Measurements from ENCODE around the gene SPIRE1. TPM values are rescaled to one million over a fixed set of nuclear protein-coding genes. Genes with fewer than 3 reads are reported as not detected.
A peak's percentile ranks its signal among the peaks of the same experiment; 100 is the strongest.
"Not testable (repeated sequence)": the region's sequence is repeated elsewhere in the genome, so short reads cannot be mapped to it uniquely, and the experiment has no call there.

Gene SPIRE1
- polyA plus RNA-seq, 6 donors from 2014 or later: not detected

DNA sequence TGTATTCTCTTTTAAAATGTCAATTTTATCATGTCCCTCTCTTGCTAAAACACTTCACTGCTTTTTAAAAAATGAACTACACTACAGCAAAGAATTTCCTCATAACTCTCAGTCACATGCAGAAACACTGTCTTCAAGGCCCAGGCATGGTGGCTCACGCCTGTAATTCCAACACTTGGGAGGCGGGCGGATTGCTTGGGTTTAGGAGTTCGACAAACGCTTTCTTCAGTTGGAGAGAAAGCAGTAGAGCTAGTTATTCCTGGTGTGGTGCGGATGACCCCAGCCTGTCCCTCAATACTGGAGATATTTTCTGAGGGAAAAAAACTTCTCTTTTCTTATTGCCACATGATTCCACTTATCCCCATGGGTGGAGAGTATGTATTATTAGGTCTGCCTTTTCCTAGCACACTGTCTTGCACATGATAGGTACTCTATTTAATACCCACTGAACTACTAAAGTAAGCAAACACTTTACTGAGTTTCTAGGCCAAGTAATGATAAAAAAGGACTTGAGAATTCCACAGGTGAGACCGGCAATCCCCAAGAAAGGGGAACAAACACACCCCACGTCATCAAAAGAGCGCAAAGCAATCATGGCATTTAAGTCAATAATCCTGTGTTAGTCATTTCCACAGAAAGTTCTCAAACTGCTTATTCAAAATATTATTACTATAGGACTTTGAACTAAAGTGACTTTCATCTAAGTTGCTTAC is 77.1 kb downstream of the SPIRE1 start:
- Mint-ChIP-seq H3K4me3 (no peak overlapping the region), H3K4me1 (no peaks in the 10 kb centered on the region), H3K27ac (peak overlapping the region in 1 of 6 donors; percentile 62), H3K36me3 (no peaks in the 10 kb centered on the region), H3K27me3 (no peaks in the 10 kb centered on the region), H3K9me3 (peaks cover 0 to 8% (median 4%) of the 10 kb centered on the region in 7 donors)
- ATAC-seq (ENCODE audit: low read depth in 2 of 2) (no peak), DNase-seq (no peak)

DNA sequence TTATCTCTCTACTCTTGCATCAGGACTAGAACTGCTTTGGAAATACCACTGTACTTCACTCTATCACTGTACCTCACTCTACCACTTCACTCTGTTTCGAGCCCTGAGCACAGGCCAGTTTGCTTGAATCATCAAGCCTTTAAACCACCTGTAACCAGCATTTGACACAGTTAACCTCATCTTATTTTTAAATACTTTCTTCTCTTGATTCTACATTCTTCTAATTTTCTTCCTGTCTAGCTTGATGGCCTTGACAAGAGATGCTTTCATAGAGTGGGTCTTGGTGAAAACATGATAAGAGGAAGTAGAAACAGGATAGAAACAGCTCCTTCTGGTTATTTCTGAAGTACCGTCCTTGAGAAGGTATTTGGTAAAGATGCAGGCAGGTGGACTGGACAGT is 78.1 kb downstream of the SPIRE1 start:
- no peaks in the 10 kb centered on the region for H3K27me3 Mint-ChIP-seq
- no peak for ATAC-seq (ENCODE audit: low read depth in 2 of 2)

DNA sequence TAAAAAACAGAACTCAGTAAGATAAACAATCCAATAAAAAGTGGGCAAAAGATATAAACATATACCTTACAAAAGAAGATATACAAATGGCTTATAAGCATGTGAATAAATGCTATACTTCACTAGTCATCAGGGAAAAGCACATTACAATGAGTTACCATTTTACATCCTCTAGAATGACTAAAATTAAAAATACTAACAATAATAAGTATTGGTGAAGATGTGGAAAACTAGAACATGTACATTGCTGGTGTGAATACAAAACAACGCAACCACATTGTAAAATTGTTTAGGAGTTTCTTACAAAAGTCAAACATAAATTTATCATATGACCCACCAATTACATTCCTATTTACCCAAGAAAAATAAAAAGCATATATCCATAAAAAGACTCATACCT is 80.1 kb downstream of the SPIRE1 start:
- Mint-ChIP-seq H3K36me3 (no peaks in the 10 kb centered on the region), H3K27me3 (peaks cover 0 to under 1% (median 0%) of the 10 kb centered on the region in 3 donors), H3K9me3 (peaks cover 0 to 8% (median 4%) of the 10 kb centered on the region in 7 donors), H3K27ac (no peak overlapping the region), H3K4me1 (no peaks in the 10 kb centered on the region), H3K4me3 (no peak overlapping the region)
- ATAC-seq (ENCODE audit: low read depth in 2 of 2) (no peak), DNase-seq (no peak)

More for the DNA sequence above, 78.1 kb downstream of the SPIRE1 start:
- H3K4me3 Mint-ChIP-seq: no peak overlapping the region
- no peak overlapping the region for H3K27ac Mint-ChIP-seq
- H3K9me3 Mint-ChIP-seq: peaks cover 0 to 8% (median 4%) of the 10 kb centered on the region in 7 donors
- H3K4me1 Mint-ChIP-seq: no peaks in the 10 kb centered on the region
- no peaks in the 10 kb centered on the region for H3K36me3 Mint-ChIP-seq
- no peak for DNase-seq

DNA sequence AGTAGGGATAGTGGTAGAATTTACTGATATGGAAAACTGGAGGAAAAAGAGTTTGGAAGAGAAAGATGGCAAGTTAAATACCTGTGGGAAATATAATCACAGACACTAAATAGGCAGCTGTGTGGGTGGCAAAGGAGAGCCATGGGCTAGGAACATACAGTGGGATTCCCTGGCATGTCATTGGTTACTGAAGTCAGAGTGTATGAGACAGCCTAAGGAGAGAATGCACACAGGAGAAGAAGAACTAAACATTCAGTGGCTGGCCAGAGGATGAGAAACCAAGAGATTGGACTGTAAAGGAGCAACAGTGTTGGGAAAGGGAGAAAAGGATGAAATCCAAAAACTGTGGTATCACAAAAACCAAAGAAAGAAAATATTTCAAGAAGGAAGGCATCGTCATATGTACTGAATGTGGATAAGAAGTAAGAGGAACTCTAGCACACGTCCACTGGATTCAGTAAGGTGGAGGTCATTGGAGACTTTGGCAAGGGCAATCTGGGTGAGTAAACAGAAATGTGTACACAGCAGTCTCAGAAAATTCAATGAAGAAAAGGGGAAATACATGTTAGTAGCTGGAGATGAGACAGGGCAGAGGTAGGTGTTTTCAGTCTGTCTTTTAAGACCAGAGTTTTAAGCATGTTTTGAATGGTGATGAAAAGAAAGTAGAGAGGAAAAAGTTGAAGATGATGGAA is 83.3 kb downstream of the SPIRE1 start:
- no peak for DNase-seq
- ATAC-seq (ENCODE audit: low read depth in 2 of 2): no peak
- Mint-ChIP-seq H3K9me3 (peaks cover 0 to 8% (median 4%) of the 10 kb centered on the region in 7 donors), H3K36me3 (no peaks in the 10 kb centered on the region), H3K4me3 (no peak overlapping the region), H3K27ac (no peak overlapping the region), H3K27me3 (peaks cover 3 to 16% (median 6%) of the 10 kb centered on the region in 3 donors), H3K4me1 (no peaks in the 10 kb centered on the region)

DNA sequence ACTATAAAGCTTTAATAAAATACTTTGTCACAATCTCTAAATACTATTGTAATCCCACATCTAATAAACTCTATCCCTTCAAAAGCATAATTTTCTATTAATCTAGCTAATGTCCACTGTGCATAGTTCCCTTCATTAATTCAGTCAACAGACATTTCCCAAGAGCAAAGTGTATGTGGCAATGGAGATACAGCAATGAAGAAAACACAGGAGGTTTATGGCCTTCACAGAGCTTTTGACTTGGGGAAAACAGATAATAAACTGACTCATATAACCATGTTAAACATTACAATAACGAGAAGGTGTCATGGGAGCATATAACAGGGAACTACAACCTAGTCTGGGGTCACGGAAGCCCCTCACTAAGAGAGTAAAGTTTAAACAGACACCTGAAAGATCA is 86.3 kb downstream of the SPIRE1 start:
- ATAC-seq (ENCODE audit: low read depth in 2 of 2): no peak
- no peaks in the 10 kb centered on the region for H3K4me1 Mint-ChIP-seq
- DNase-seq: no peak
- H3K27ac Mint-ChIP-seq: no peak overlapping the region
- no peaks in the 10 kb centered on the region for H3K36me3 Mint-ChIP-seq
- H3K4me3 Mint-ChIP-seq: no peak overlapping the region
- peaks cover 3 to 17% (median 6%) of the 10 kb centered on the region in 3 donors for H3K27me3 Mint-ChIP-seq
- H3K9me3 Mint-ChIP-seq: peaks cover 0 to 2% (median 0%) of the 10 kb centered on the region in 7 donors

DNA sequence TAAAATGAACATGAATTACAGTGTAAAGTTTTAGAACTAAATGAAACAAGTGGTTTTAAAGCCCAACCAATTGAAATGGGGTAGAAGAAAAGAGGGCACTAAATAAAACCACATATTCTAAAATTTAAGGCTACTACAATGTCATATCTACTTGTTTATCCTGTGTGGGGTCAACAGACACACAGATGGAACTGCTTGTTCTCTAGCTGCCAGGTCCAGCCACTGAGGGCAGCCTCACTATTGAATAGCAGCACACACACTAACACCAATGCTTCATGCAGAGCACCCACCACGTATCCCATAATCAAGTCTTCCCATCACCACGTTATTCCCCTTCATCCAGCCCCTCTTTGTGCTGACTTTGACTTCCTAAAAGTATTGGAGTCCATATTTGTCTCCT is 88.1 kb downstream of the SPIRE1 start:
- DNase-seq (no peak), ATAC-seq (ENCODE audit: low read depth in 2 of 2) (no peak)
- Mint-ChIP-seq H3K9me3 (peaks cover 0 to under 1% (median 0%) of the 10 kb centered on the region in 7 donors), H3K4me3 (no peak overlapping the region), H3K4me1 (no peaks in the 10 kb centered on the region), H3K27me3 (peaks cover 3 to 17% (median 6%) of the 10 kb centered on the region in 3 donors), H3K36me3 (no peaks in the 10 kb centered on the region), H3K27ac (no peak overlapping the region)

DNA sequence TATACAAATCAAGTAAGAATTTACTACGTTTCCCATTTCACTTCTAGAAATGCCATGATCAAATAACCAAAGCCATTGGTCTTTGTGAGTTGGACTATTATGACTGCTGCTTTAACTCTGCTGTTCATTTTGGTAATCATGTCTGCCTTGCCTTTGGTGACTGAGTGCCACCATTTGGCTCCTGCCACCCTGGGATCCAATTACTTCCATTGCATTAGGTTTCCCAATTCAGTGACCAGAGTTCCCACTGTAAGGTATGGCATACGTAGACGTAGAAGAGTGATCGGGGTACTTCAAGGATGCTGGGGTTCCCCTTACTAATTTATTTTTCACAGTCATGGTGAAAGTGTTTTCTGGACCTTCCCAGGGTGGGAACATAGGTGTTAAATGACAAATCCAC is 90.1 kb downstream of the SPIRE1 start:
- Mint-ChIP-seq H3K27ac (no peak overlapping the region), H3K36me3 (no peaks in the 10 kb centered on the region), H3K4me3 (no peak overlapping the region), H3K9me3 (peaks cover 0 to 1% (median 0%) of the 10 kb centered on the region in 7 donors), H3K27me3 (peaks cover 10 to 17% (median 15%) of the 10 kb centered on the region in 3 donors), H3K4me1 (no peaks in the 10 kb centered on the region)
- ATAC-seq (ENCODE audit: low read depth in 2 of 2): no peak
- DNase-seq: no peak

DNA sequence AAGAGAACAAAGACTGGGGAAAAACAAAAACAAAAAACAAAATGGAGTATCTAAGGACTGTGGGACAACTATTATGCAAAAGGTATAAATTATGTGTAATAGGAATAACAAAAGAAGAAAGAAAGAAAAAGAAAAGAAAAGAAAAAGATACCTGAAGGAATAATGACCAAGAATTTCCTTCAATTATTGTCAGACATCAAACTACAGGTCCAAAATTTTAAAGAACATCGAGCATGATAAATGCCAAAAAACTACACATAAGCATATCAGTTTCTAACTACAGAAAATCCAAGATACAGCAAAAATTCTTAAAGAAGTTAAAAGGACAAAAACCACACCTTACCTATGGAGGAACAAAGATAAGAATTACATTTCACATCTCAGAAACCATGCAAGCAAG is 93.0 kb downstream of the SPIRE1 start:
- DNase-seq: no peak
- H3K27ac Mint-ChIP-seq: no peak overlapping the region
- H3K4me1 Mint-ChIP-seq: no peaks in the 10 kb centered on the region
- peaks cover 0 to 5% (median 0%) of the 10 kb centered on the region in 7 donors for H3K9me3 Mint-ChIP-seq
- no peaks in the 10 kb centered on the region for H3K36me3 Mint-ChIP-seq
- ATAC-seq (ENCODE audit: low read depth in 2 of 2): no peak
- peaks cover 3 to 9% (median 8%) of the 10 kb centered on the region in 3 donors for H3K27me3 Mint-ChIP-seq
- no peak overlapping the region for H3K4me3 Mint-ChIP-seq

DNA sequence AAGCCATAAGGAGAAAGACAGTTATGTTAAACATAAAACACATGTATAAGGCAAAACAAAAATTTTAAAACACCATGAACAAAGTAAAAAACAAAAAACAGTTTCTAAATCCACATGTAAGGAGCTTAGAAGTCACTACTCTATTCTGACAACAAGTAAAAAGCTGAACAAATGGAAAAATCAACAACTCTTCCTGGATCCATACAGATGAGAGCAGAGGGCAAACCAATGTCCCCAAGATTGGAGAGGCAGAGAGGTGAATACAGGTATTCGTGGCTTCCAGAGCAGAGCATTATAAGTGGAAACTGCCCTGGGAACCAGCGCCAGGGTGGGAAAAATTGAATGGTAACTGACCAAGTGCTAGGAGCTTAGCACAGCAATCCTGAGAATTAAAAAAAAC is 93.5 kb downstream of the SPIRE1 start:
- H3K27me3 Mint-ChIP-seq: peaks cover 0 to 9% (median 8%) of the 10 kb centered on the region in 3 donors
- H3K4me3 Mint-ChIP-seq: no peak overlapping the region
- no peaks in the 10 kb centered on the region for H3K36me3 Mint-ChIP-seq
- H3K27ac Mint-ChIP-seq: no peak overlapping the region
- ATAC-seq (ENCODE audit: low read depth in 2 of 2) (no peak), DNase-seq (no peak)
- peaks cover 0 to 8% (median 2%) of the 10 kb centered on the region in 7 donors for H3K9me3 Mint-ChIP-seq
- no peaks in the 10 kb centered on the region for H3K4me1 Mint-ChIP-seq

DNA sequence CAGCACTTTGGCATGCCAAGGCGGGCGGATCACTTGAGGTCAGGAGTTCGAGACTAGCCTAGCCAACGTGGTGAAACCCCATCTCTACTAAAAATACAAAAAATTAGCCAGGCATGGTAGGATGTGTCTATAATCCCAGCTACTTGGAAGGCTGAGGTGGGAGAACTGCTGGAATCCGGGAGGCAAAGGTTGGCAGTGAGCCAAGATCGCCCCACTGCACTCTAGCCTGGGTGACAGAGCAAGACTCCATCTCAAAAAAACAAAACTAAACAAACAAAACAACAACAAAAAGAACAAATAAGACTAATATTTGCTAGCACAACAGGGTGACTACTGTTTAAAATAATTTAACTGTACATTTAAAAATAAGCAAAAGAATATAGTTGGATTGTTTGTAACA is 97.3 kb downstream of the SPIRE1 start:
- not testable (repeated sequence) for H3K4me3 Mint-ChIP-seq

DNA sequence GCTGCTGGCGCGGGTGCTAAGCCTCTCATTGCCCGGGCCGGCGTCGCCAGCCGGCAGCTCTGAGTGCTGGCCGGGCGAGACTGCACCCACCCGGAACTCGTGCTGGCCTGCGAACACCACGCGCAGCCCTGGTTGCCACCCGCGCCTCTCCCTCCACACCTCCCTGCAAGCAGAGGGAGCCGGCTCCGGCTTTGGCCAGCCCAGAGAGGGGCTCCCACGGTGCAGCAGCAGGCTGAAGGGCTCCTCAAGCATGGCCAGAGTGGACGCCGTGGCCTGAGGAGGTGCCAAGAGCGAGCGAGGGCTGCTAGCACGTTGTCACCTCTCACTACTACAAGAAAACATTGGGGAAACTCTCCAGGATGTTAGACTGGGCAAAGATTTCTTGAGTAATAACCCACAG is 98.6 kb downstream of the SPIRE1 start:
- H3K4me3 Mint-ChIP-seq: no peak overlapping the region
- H3K4me1 Mint-ChIP-seq: no peaks in the 10 kb centered on the region
- H3K27me3 Mint-ChIP-seq: peaks cover 0 to 11% (median 5%) of the 10 kb centered on the region in 3 donors
- H3K27ac Mint-ChIP-seq: no peak overlapping the region
- peaks cover 0 to 26% (median 18%) of the 10 kb centered on the region in 7 donors for H3K9me3 Mint-ChIP-seq
- ATAC-seq (ENCODE audit: low read depth in 2 of 2) (no peak), DNase-seq (no peak)
- H3K36me3 Mint-ChIP-seq: peaks cover 0 to 9% of the 10 kb centered on the region in 2 donors

More for the DNA sequence above, 97.3 kb downstream of the SPIRE1 start:
- not testable (repeated sequence) for DNase-seq; H3K27me3 Mint-ChIP-seq; H3K27ac Mint-ChIP-seq; H3K4me1 Mint-ChIP-seq; ATAC-seq (ENCODE audit: low read depth in 2 of 2); H3K36me3 Mint-ChIP-seq
- peaks cover 0 to 19% (median 12%) of the 10 kb centered on the region in 7 donors for H3K9me3 Mint-ChIP-seq

DNA sequence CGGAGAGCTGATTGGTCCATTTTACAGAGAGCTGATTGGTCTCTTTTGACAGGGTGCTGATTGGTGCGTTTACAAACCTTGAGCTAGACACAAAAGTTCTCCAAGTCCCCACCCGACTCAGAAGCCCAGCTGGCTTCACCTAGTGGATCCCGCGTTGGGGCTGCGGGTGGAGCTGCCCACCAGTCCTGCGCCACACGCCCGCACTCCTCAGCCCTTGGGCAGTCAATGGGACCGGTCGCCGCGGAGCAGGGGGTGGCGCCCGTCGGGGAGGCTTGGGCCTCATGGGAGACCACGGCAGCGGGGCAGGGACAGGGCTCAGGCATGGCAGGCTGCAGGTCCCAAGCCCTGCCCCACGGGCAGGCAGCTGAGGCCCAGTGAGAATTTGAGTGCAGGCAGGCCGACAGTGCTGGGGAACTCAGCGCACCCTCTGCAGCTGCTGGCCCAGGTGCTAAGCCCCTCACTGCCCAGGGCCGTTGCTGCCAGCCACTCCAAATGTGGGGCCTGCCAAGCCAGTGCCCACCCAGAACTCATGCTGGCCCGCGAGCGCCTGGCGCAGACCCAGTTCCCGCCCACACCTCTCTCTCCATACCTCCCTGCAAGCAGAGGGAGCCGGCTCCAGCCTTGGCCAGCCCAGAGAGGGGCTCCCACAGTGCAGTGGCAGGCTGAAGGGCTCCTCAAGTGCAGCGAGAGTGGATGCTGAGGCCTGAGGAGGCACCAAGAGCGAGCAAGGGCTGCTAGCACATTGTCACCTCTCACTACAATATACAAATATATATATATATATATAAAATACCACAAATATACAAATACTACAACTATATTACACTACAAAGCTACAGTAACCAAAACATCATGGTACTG is 100.7 kb downstream of the SPIRE1 start:
- DNase-seq: no peak
- H3K4me3 Mint-ChIP-seq: no peak overlapping the region
- no peak overlapping the region for H3K27ac Mint-ChIP-seq

DNA sequence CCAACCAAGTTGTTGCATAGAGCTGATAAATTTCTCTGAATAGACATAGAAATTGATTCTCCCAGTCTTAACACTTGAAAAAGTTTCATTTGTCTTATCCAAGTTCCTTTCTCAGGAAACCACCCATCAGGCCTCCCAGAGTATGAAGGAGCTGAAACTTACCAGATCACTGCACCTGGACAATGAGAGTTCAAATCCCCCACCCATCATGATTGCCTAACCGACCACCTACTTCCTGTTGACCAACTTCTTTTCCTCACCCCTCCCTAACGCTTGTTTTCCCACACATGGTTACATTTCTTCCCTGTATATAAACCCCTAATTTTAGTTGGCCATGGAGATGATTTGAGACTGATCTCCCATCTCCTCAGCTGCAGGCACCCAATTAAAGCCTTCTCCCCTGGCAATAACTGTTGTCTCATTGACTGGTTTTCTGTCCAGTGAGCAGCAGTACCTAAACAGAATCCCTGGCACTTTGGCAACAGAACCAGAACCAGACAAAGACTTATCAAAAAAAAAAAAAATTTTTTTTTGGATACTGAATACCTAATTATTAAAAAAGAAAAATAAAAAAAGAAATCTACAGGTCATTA is 103.0 kb downstream of the SPIRE1 start:
- no peak for ATAC-seq (ENCODE audit: low read depth in 2 of 2)
- H3K36me3 Mint-ChIP-seq: peaks cover 0 to 9% of the 10 kb centered on the region in 2 donors
- no peak overlapping the region for H3K27ac Mint-ChIP-seq
- H3K27me3 Mint-ChIP-seq: peaks cover 0 to 11% (median 9%) of the 10 kb centered on the region in 3 donors
- H3K9me3 Mint-ChIP-seq: peaks cover 0 to 34% (median 12%) of the 10 kb centered on the region in 7 donors
- DNase-seq: no peak
- no peak overlapping the region for H3K4me3 Mint-ChIP-seq
- no peaks in the 10 kb centered on the region for H3K4me1 Mint-ChIP-seq

More for the DNA sequence above, 100.7 kb downstream of the SPIRE1 start:
- peaks cover 0 to 5% (median 0%) of the 10 kb centered on the region in 3 donors for H3K27me3 Mint-ChIP-seq
- H3K4me1 Mint-ChIP-seq: no peaks in the 10 kb centered on the region
- no peak for ATAC-seq (ENCODE audit: low read depth in 2 of 2)
- peaks cover 0 to 38% (median 18%) of the 10 kb centered on the region in 7 donors for H3K9me3 Mint-ChIP-seq
- peaks cover 0 to 9% of the 10 kb centered on the region in 2 donors for H3K36me3 Mint-ChIP-seq

Measured in naive B cell (primary cell).